GM21619 (cell line): Measurements from ENCODE around the gene DIP2B.
"Not testable (repeated sequence)": the region's sequence is repeated elsewhere in the genome, so short reads cannot be mapped to it uniquely, and the experiment has no call there.

Experiments used
- ATAC-seq: cut with Tn5 transposase; IDR thresholded peaks from one replicate; pipeline ENCODE4 v1.9.1; 2021; ENCODE audit not compliant: unreplicated experiment

Gene DIP2B

DNA sequence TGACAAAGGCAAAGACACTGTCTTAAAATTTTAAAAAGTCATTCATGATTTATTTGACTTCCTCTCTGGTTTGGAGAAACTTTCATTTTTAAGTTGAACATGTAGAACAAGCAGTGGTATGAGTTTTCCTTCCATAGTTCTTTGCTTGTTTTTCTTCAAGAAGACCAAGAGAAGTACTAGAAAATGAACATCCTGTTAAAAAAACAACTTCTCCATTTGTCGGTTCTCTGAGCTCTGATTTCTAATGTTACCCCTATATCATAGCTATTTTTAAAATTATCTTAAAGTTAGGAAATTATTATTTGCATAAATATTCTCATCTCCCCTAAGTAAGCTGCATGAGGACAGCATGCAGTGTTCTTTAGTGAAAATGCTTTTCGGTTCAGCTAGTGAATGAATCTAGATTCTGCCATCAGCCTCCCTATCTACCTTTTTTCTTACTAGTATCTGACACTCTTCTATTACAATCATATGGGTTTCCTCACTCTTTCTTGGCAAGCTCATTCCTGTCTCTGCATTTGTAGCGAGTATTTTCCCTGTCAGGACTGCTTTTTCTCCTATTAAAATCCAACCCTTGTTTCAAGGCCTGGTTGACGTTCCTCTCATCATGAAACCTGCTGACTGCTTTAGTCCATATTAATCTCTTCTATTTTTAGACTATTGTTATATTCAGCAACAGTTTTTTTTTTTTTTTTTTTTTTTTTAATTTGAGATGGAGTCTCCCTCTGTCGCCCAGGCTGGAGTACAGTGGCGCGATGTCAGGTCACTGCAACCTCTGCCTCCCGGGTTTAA is 15.8 kb downstream of the DIP2B start:
- ATAC-seq: no peak

DNA sequence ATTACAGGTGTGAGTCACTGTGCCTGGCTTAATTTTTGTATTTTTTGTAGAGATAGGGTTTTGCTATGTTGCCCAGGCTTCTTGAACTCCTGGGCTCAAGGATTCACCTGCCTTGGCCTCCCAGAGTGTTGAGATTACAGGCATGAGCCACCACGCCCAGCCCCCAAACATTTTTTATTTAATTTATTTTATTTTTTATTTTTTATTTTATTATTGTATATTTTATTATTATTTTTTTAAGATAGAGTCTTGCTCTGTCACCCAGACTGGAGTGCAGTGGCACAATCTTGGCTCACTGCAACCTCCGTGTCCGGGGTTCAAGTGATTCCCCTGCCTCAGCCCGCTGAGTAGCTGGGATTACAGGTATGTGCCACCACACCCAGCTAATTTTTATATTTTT is 17.0 kb downstream of the DIP2B start:
- ATAC-seq: not testable (repeated sequence)

DNA sequence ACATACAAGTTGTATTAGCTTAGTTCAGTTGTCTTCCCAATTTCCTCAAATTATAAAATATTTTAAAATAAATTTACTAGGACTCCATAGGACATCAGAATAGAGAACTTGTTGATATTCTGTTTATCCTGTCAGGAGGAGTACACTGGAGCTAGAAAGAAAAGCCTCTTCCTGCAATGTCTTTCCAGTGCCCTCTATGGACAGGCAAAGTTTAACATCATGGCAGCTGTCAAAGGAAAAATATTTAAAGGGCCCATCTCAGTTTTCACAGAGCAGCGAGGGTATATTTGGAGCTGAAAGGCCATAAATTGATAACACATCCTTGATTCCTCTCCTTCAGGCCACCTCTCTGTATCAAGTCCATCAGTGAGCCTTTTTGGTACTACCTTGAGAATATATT is 19.0 kb downstream of the DIP2B start:
- ATAC-seq: no peak

DNA sequence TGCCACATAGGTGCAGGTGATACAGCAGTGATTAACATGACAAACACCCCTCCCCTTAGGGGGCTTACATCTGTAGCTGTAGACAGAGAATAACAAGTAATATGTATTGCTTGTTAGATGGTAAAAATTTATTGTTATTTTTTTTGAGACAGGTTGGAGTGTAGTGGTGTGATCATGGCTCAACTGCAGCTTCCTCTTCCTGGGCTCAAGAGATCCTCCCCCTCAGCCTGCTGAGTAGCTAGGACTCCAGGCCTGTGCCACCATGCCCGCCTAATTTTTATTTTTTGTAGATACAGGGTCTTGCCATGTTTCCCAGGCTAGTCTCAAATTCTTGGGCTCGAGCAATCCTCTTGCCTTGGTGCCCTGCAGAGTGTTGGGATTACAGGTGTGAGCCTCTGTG is 19.8 kb downstream of the DIP2B start:
- ATAC-seq: no peak

DNA sequence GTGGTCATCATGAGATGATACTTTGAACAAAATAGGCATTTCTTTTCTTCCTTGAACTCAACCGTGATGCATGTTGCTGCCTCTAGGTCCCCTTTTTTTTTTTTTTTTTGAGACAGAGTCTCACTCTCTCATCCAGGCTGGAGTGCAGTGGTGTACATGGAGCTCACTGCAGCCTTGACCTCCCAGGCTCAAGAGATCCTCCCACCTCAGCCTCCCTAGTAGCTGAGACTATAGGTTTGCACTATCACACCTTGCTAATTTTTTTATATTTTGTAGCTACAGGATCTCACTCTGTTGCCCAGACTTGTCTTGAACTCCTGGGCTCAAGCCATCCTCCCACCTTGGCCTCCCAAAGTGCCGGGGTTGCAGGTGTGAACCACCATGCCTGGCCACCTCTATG is 20.6 kb downstream of the DIP2B start:
- no peak for ATAC-seq

DNA sequence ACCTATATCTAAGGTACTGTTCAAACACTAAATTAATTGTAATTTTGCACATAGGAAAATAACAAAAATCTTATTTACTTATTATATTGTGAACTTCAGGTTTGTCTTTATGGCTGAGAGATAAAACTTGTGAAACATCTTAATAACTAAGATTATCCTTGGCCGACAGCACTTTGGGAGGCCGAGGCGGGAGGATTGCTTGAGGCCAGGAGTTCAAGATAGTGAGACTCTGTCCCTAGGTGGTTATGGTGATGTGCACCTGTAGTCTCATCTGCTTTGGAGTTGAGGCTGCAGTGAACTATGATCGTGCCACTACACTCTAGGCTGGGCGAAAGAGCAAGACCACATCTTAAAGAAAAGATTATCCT is 22.6 kb downstream of the DIP2B start:
- no peak for ATAC-seq

DNA sequence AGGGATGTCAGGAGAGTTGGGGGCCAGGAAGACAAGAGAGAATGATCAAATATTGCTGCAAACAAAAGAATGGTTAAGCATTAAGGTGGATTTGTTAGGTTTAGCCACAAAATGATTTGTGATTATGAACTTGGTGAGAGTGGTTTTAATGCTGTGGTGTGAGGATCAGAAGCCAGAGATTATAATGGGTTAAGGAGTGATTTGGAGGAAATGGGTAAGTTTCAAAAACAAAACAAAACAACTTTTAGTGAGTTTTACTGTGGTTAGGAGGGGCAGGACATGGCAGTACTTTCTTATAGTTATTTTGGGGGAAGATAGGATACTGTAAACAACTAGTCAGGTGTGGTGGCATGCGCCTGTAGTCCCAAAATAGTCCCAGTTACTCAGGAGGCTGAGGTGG is 24.0 kb downstream of the DIP2B start:
- no peak for ATAC-seq

DNA sequence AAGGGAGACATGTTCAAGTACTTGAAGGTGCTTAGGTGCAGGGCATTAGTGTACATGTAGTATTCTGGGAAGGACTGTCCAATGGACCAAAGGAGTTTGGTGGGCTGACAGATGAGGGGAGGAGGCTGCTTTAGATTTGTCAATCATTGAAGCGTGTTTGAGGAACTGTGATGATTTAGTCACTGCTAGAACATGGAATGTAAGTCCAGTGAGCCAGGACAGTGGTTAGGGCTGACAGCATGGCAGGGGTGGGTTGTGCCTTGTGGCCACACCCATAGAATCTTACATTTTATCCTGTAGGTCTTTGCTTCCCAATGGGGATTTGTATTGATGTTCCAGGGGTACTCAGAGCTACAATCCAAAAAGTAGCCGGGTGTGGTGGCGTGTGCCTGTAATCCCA is 24.6 kb downstream of the DIP2B start:
- ATAC-seq: no peak

DNA sequence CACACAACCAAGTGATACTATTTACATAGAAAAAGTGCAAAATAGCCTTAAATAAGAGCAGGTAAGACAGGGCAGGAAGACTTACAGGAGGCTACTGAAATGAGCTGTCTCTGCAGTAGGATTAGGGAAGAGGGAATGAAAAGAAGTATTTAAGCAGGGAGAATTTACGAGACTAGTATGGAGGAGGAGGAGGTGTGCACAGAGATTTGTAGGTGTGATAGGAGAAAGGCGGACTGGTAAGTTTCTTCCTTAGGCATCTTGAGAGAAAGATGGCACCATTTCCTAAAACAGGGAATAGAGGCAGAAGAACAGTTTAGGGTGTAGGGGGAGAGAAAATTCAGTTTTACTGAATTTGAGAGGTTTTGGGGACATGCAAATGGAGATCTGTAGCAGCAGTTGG is 25.7 kb downstream of the DIP2B start:
- ATAC-seq: no peak

DNA sequence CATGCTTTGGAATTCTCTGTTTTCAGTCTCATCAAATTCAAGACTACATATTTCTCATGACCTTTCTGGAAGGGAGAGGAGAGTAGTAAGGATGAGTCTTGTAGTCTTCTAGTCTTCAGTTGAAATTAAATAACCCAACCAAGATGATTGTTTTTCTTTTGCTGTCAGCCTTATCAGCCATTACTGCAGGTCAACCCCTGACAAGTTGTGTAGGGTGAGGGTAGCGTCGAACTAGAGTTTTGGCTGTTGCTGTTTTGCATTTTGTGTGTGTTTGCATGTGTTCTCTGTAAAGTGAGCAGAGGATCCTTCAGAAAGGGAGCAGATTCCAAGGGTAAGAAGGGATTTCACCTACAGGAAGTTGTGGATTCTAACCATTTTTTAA is 28.4 kb downstream of the DIP2B start:
- ATAC-seq: no peak

DNA sequence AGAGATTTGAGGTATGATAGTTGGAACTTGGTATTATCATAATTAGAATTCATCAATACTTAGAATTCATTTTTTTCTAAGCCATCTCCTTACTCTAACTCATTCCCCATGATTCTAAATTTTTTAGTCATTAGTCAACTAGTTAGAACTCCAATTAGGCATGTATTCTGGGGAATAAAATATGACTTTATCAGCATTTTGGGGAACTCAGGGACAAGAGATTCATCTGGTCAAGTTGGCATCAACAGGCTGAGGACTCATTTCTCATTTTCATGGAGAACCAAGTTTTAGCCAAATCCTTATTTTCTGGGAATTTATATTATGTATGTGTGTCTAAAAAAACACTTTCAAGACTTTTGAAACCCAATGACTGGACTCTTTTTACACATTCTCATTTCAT is 29.2 kb downstream of the DIP2B start:
- ATAC-seq: no peak

DNA sequence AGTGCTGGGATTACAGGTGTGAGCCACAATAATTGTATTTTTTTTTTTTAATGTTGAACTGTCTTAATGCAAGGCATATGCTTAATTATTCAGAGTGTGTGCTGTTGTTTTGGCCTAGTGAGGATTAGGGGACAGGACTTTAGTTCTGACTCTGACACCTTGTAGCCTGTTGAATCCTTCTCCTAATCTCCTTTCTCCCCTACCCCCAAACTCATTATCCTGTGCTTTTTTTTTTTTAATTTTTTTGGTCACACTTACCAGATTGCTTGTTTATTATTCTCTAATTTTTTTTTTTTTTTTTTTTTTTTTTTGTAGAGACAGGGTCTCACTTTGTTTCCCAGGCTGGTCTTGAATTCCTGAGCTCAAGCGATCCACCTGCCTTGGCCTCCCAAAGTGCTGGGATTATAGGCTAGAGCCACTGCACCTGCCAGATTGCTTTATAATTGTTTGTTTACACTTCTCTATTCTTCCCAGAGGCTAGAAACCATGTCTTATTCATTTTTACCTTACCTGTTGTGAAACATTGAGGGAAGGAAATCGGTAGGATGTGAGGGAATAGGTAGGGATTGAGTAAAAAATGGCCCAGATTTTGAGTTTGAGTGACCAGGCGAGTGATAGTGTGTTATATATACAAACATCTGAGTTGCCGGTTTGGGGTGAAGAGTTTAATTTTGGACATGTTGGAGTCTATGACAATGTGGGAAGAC is 32.2 kb downstream of the DIP2B start:
- ATAC-seq: no peak

DNA sequence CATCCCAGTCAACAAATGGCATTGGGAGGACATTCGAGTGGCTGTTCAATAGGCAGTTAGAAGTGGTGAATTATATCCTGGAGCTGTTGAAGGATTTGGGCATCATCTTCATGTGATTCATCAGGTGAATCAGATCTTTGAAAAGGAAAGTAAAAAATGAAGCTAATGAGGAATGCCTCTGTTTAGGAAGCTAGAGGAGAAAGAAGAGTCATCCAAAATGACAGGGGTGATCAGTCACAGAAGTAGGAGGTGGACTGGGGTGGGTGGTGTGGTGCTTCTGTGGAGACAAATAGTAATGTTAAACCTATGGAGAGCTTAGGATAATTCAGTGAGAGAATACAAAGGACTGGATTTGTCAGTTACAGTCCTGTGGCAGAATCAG is 32.7 kb downstream of the DIP2B start:
- ATAC-seq: no peak

DNA sequence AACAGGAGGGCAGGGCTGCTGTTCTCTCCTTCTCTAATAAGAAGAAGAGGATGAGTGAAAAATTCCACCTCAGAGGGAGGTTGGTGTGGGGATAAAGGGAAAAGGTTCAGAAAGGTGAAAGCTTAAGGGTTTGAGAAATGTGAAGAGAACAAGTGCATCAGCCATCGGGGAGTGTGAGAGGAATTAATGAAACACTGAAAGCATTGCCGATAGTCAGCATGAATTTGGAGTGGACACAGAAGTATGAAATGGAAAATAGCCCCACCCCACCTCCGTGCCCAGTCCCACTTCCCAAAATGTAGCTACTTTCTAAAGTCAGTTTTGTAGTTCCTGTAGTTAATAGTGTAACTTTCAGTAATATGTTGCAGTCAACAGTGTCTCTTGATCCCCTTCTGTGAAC is 33.4 kb downstream of the DIP2B start:
- ATAC-seq: peak; percentile 39

DNA sequence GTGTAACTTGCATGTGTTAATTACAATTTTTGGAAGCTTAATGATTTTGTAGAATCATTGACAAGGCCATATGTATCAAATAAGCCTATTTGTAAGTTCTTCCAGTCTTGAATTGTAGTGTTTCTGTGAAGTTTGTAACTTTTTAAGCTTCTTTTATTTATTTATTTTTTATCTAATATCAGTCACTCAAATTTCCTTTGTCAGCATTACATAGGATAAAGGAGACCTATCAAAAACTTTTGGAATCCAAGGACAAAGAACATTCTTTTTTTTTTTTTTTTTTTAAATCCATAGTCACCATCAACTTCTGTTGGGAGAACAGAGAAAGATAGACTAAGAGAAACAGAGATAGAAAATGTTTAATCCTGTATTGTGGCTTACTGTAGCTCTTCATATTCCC is 36.4 kb downstream of the DIP2B start:
- ATAC-seq: no peak

DNA sequence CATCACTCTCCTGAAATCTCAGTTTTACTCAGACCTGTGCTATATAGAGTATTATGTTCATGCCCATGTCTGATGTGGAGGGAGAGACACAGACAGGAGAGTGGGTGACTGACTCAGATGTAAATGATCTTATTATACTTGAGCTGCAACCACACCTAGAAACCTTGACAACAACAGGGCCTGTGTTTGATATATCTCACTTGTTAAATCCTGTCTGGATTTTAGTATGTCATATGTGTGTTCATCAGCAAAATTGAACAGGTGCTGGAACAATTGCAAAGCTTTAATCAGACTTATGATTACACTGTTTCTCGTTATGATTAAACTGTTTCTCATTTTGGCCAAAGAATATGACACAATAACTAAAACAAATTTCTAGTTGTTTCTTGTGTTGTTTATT is 37.7 kb downstream of the DIP2B start:
- no peak for ATAC-seq

DNA sequence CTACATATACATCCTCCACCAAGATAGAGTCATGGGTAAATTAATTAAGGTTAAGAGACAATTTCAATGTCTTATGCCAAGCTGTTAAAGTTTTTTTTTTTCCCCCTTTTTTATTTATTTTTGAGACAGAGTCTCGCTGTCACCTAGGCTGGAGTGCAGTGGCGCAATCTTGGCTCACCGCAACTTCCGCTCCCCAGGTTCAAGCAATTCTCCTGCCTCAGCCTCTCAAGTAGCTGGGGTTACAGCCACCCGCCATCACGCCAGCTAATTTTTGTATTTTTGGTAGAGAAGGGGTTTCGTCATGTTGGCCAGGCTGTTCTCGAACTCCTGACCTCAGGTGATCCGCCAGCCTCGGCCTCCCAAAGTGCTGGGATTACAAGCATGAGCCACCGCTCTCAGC is 38.4 kb downstream of the DIP2B start:
- not testable (repeated sequence) for ATAC-seq

DNA sequence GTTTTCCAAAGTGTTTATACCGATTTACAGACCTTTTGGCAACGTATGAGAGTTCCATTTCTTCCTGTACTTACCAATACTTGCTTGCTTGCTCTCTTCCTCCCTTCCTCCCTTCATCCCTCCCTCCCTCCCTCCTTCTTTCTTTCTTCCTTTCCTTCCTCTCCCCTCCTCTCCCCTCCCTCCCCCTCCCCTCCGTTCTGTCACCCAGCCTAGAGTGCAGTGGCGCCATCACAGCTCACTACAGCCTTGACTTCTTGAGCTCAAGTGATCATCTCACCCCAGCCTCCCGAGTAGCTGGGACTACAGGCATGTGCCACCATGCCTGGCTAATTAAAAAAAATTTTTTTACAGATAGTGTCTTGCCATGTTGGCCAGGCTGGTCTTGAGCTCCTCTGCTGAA is 40.4 kb downstream of the DIP2B start:
- ATAC-seq: no peak

DNA sequence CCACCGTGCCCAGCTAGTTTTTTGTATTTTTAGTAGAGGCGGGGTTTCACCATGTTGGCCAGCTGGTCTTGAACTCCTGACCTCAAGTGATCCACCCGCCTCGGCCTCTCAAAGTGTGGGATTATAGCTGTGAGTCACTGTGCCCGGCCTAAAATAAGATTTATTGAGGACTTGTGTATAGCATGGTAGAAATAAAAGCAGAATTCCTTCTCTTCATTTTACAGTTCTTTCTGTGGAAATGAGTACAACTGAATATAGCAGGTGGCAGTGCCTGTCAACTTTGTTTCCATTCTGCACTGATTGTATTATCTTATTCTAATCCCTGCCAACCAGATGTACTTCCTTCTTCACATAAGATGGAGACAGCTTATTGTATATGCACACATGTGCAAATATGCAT is 41.0 kb downstream of the DIP2B start:
- no peak for ATAC-seq

DNA sequence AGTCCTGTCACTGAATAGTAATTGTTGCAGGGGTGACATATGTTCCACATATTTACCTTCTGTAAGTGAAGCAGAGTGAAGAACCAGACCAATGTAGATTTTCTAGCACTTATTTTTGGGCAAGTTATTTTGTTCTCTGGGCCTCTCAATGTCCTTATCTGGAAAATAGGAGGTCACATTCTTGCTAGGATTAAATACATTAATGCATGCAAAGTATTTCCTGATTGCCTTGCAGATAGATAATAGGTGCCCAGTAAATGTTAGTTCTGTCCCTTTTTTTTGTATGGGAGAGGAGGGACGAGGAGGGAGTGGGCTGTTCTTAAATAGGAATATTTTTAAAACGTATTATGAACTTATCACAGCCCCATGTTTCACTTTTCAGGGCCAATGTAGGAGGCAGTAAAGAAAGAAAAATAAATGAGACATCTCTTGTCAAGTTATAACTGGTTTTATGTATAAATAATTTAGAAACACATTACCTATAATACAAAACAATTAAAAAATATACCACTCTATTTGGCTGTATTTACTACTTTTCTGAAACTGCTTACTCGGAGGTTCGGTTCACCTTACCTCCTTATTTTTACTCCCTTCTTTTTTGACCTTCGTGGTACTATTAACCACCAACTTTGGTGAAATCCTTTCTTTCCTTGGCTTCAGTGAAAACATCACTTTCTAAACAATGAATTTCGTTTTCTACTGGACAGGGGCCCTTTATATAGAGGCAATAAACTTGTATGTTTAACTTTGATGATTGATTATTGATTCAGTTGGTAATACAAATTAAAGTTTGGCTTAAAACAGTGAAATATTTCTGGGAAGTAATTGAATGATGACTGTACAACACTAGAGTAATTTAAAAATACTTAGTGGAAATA is 41.9 kb downstream of the DIP2B start:
- no peak for ATAC-seq

DNA sequence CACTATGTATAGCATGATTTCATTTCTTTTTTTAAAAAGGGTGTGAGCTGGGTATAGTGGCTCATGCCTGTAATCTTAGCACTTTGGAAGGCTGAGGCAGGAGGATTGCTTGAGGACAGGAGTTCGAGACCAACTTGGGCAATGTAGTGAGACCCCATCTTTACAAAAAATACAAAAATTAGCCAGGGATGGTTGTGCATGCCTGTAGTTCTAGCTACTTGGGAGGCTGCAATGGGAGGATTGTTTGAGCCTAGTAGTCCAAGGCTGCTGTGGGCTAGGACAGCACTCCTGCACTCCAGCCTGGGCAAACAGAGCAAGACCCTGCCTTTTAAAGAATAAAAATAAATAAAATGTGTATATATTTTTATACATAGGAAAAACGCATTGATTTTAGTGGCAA is 43.0 kb downstream of the DIP2B start:
- ATAC-seq: no peak

DNA sequence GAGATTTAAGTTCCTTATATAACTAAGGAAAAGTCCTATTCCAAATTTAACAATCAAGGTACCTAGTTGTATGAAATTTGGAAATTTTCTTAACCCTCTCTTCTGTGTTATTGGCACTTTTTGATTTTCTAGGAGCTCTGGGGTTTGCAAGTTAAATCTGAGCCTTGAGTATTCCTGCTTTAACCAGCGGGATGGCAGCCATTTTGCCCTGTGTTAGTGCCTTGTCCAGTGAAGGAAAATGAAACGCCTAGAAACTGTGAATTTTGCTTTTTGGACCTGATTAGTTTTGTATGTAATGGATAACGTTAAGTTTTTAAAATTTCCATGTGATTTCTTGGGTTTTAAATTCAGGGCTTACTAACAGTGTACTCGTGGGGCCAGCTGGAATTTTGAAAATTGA is 45.1 kb downstream of the DIP2B start:
- ATAC-seq: no peak
